Muscle layer of duodenum (tissue), 2 donors: ENCODE measurements around the gene ABTB2.

Experiments used
- H3K27ac ChIP-seq: one replicate; pipeline ENCODE4 v1.7.0; 2013; ENCODE audit warnings: mild to moderate bottlenecking, low read length
- H3K27me3 ChIP-seq: one replicate; pipeline ENCODE4 v1.7.0; 2013; ENCODE audit warnings: low read depth, mild to moderate bottlenecking, control low read depth, low read length
- H3K36me3 ChIP-seq, 2 donors: one replicate each; pipeline ENCODE4 v1.7.0; 2013; ENCODE audit warnings: low read length in 2 of 2, control low read depth in 1 of 2, mild to moderate bottlenecking in 1 of 2; ENCODE audit not compliant: insufficient read depth in 2 of 2, control insufficient read depth in 1 of 2
- H3K4me1 ChIP-seq, 2 donors: one replicate each; pipeline ENCODE4 v1.7.0; 2013; ENCODE audit warnings: low read length in 2 of 2, mild to moderate bottlenecking in 2 of 2, control low read depth in 1 of 2, moderate library complexity in 1 of 2; ENCODE audit not compliant: insufficient read depth in 2 of 2, control insufficient read depth in 1 of 2
- H3K4me3 ChIP-seq, 2 donors: one replicate each; pipeline ENCODE4 v1.7.0; 2013; ENCODE audit warnings: low read length in 2 of 2, low read depth in 1 of 2, mild to moderate bottlenecking in 1 of 2
- H3K9me3 ChIP-seq, 2 donors: one replicate each; pipeline ENCODE4 v1.7.0; 2013; ENCODE audit warnings: low read length in 2 of 2, control low read depth in 1 of 2, mild to moderate bottlenecking in 1 of 2; ENCODE audit not compliant: control insufficient read depth in 1 of 2
- donor health status: healthy.

ABTB2 gene

DNA sequence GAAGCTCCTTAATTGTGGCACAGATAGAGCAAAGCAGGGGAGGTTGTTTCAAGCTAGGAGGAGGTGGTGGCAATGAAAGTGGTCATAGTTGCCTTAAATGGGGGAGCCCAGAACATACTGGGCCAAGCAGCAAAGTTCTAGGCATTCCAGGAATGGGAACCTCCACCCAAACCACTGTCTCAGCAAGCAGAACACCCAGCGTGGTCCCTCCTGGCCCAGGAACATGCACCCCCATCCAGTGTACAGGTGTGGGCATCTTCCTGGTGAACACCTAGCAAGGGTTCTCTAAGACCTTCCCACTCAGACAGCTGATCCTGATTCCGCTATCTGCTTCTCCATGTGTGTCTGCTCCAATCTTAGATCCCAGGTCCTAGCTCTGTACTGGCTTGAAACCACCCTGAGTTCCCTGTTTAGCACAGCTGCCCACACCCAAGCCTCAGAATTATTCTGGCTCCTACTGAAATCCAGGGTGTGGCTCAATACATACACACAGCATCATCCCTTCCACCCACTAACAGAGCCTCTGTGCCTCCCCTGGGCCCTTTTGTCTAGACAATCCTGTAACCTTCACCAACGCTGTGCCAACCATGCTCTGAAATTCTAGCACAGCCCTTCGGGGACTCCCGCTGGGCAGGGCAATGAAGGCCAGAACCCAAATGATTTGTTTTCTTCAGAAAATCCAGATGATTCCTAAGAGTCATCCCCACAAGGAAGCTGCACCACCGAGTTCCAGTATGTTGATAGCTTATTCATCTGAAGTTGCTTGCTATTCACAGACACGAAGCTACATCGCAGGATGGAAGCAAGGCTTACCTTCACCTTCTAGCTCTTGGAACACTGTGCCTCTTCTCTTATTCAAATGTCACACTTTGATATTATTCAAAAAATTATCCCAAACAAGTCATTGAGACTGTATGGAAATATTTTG is 76.6 kb downstream of the ABTB2 start:
- no peak overlapping the region for H3K27ac ChIP-seq

DNA sequence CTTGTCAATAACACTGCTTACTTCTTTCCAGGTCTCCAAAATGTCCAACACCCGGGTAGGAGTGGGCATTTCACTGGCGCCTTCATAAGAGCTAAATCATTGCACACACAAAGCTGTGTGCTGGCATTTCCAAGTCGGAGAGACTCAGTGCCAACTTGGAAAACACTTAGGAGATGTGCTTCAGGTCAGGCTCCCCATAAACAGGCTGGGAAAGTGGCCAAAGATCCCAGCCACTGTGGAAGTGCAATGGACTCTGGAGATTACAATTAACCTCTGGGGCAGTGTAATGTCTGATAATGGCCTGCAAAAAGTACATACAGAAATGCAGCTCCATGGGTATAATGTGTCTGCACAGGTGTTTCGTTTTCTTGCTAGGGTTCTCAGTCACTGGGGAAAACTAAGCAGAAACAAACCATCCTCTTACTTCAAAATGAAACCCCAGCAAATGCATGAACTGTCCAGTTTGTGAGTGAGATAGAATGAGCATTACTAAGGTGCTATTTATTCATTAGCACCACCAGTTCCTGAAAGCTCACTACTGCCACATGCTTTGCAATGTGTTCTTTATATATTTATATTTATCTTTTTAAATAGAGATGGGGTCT is 79.0 kb downstream of the ABTB2 start:
- no peak overlapping the region for H3K4me3 ChIP-seq
- no peaks in the 10 kb centered on the region for H3K27me3 ChIP-seq
- no peak overlapping the region for H3K27ac ChIP-seq
- H3K36me3 ChIP-seq = no peaks in the 10 kb centered on the region
- H3K9me3 ChIP-seq = no peaks in the 10 kb centered on the region
- peaks cover 0 to 5% of the 10 kb centered on the region in 2 donors for H3K4me1 ChIP-seq

More for the DNA sequence above, 76.6 kb downstream of the ABTB2 start:
- Histone ChIP-seq H3K4me1 (no peaks in the 10 kb centered on the region), H3K9me3 (no peaks in the 10 kb centered on the region), H3K4me3 (no peak overlapping the region), H3K27me3 (no peaks in the 10 kb centered on the region), H3K36me3 (no peaks in the 10 kb centered on the region)

GRCh38 chr11:34278175-34278574 is 79.6 kb downstream of the ABTB2 start:
- Histone ChIP-seq H3K27ac (no peak overlapping the region), H3K4me1 (peaks cover 0 to 5% of the 10 kb centered on the region in 2 donors), H3K36me3 (no peaks in the 10 kb centered on the region), H3K9me3 (no peaks in the 10 kb centered on the region), H3K27me3 (no peaks in the 10 kb centered on the region), H3K4me3 (no peak overlapping the region)

- Histone ChIP-seq H3K27ac (no peak overlapping the region), H3K9me3 (no peaks in the 10 kb centered on the region), H3K4me3 (no peak overlapping the region)
Measured at GRCh38 chr11:34277171-34277570, 80.6 kb downstream of the ABTB2 start.

GRCh38 chr11:34276352-34276864 is 81.4 kb downstream of the ABTB2 start:
- Histone ChIP-seq H3K36me3 (no peaks in the 10 kb centered on the region), H3K4me3 (no peak overlapping the region), H3K9me3 (no peaks in the 10 kb centered on the region), H3K27ac (no peak overlapping the region), H3K4me1 (peaks cover 0 to 5% of the 10 kb centered on the region in 2 donors), H3K27me3 (no peaks in the 10 kb centered on the region)

More at GRCh38 chr11:34277171-34277570, 80.6 kb downstream of the ABTB2 start:
- Histone ChIP-seq H3K27me3 (no peaks in the 10 kb centered on the region), H3K4me1 (peaks cover 0 to 5% of the 10 kb centered on the region in 2 donors), H3K36me3 (no peaks in the 10 kb centered on the region)

- Histone ChIP-seq H3K4me1 (peaks cover 0 to 5% of the 10 kb centered on the region in 2 donors), H3K4me3 (no peak overlapping the region), H3K9me3 (no peaks in the 10 kb centered on the region), H3K27ac (no peak overlapping the region), H3K27me3 (no peaks in the 10 kb centered on the region), H3K36me3 (no peaks in the 10 kb centered on the region)
Measured at GRCh38 chr11:34275486-34275885, 82.3 kb downstream of the ABTB2 start.

DNA sequence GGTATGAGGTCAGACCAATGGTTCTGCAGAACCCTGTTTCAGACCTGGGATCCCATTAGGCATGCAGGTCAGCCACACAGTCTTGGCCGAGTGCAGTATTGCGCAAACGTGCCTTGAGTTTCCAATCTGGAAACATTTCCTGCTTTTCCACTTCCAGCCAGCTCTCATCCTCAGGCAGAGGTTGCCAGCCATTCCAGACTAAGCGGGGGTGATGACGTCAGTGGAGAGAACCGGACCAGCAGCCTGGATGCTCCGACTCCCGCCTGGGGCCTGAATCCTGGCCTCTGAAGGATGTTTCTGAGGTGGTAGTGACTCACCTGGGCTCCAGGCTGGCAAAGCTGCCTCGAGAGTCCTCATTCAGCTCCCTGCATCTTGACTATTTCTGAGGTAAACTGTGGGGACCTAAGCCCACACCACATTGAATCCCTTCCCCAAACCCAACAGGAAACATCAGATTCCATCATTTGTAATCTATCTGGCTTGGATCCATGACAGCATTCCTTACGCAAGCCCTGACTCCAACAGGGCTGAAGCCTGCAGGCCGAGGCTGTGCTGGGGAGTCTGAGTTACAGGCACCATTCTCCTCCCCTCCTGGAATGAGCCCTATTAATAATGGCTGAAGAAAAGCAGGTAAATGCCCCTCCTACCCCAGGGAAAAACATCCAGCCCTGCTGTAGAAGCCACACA is 83.0 kb downstream of the ABTB2 start:
- Histone ChIP-seq H3K27me3 (no peaks in the 10 kb centered on the region), H3K36me3 (no peaks in the 10 kb centered on the region), H3K4me1 (peaks cover 0 to 5% of the 10 kb centered on the region in 2 donors), H3K4me3 (no peak overlapping the region), H3K27ac (no peak overlapping the region), H3K9me3 (no peaks in the 10 kb centered on the region)

GRCh38 chr11:34273099-34273498 is 84.7 kb downstream of the ABTB2 start:
- no peak overlapping the region for H3K27ac ChIP-seq
- no peak overlapping the region for H3K4me3 ChIP-seq
- H3K4me1 ChIP-seq = peaks cover 0 to 5% of the 10 kb centered on the region in 2 donors
- no peaks in the 10 kb centered on the region for H3K27me3 ChIP-seq
- H3K9me3 ChIP-seq = no peaks in the 10 kb centered on the region
- H3K36me3 ChIP-seq = no peaks in the 10 kb centered on the region

DNA sequence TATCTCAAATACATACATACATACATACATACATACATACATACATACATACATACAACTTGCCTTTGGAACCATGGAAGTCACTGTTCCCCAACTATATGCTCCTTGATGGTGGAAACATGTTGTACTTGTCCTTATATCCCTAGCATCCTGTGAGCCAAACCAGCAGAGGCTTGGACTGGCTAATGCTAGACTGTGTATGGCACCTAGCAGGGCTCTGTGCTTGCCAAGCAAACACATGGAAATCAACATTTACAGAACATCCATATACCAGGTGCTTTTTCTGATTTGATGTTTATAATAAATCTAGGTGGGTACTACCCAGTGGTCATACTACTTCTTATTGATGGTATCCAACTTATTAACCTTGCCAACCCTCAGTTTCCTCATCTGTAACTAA is 86.1 kb downstream of the ABTB2 start:
- no peaks in the 10 kb centered on the region for H3K36me3 ChIP-seq
- peaks cover 0 to 10% of the 10 kb centered on the region in 2 donors for H3K4me1 ChIP-seq
- H3K9me3 ChIP-seq = no peaks in the 10 kb centered on the region
- H3K4me3 ChIP-seq = no peak overlapping the region
- no peak overlapping the region for H3K27ac ChIP-seq
- no peaks in the 10 kb centered on the region for H3K27me3 ChIP-seq

DNA sequence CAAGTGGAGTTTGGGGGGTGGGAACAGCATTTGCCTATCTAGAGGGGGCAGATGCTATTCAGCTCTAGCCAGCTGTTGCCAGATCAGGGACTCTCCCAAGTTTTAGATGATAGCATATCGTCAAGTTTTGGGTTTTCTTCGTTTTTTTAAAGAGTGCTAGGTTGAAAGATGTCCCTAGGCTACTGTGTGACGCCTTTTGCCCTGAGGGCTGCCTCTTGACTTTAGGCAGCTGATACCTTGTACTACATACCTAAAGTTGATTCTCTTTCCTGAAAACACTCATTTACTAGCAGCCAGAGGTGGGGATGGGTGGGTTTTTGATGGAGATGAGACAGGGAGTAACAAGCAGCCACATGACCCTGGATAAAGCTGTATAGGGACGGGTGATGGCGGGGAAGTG is 87.1 kb downstream of the ABTB2 start:
- Histone ChIP-seq H3K36me3 (no peaks in the 10 kb centered on the region), H3K4me3 (no peak overlapping the region), H3K27ac (no peak overlapping the region), H3K4me1 (peaks cover 0 to 10% of the 10 kb centered on the region in 2 donors), H3K27me3 (no peaks in the 10 kb centered on the region), H3K9me3 (no peaks in the 10 kb centered on the region)

GRCh38 chr11:34269694-34270245 is 88.0 kb downstream of the ABTB2 start:
- no peaks in the 10 kb centered on the region for H3K9me3 ChIP-seq
- H3K27me3 ChIP-seq = no peaks in the 10 kb centered on the region
- H3K27ac ChIP-seq = no peak overlapping the region
- H3K4me3 ChIP-seq = no peak overlapping the region
- no peaks in the 10 kb centered on the region for H3K36me3 ChIP-seq
- peaks cover 0 to 5% of the 10 kb centered on the region in 2 donors for H3K4me1 ChIP-seq
